ENCODE data around the gene CLEC14A. TPM values are rescaled to one million over a fixed set of nuclear protein-coding genes. Genes with fewer than 3 reads are reported as not detected.

The CLEC14A gene, protein sequence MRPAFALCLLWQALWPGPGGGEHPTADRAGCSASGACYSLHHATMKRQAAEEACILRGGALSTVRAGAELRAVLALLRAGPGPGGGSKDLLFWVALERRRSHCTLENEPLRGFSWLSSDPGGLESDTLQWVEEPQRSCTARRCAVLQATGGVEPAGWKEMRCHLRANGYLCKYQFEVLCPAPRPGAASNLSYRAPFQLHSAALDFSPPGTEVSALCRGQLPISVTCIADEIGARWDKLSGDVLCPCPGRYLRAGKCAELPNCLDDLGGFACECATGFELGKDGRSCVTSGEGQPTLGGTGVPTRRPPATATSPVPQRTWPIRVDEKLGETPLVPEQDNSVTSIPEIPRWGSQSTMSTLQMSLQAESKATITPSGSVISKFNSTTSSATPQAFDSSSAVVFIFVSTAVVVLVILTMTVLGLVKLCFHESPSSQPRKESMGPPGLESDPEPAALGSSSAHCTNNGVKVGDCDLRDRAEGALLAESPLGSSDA
- 57.4 and 60.1 TPM in 2 replicates for total RNA-seq

DNA sequence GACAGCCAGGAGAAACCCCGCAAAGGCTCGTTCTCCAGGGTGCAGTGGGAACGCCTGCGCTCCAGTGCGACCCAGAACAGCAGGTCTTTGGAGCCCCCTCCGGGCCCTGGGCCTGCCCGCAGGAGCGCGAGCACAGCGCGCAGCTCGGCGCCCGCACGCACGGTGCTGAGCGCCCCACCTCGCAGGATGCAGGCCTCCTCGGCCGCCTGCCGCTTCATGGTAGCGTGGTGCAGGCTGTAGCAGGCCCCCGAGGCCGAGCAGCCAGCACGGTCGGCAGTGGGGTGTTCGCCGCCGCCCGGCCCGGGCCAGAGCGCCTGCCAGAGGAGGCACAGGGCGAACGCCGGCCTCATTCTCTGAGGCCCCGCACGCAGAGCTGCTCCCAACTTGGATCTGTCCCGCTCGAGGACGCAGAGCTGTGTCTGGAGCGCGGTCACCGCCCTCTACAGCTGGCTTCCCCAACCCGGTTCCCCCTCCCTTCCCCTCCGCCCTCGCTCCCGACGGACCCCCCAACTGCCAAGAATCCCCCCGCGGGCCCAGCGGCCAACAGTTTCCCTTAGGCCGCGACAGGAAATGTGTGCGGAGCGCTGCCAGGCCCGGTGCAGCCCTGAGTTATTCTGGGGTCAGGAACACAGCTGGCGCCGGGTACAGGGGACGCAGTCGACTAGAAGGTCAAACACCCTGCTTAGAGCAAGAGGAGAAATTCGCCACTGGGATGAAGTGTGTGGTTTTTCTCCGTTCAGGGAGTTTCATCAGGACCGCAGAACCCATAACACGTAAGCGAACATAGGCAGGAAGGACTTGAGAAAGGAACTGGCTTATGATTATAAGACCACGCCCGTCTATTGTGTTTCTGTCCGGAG lies at the start of gene CLEC14A:
TSS of gene CLEC14A (minus strand) at position 421 of the 860 bp plus-strand sequence. CDS start at position 350, 71 bp downstream.

DNA sequence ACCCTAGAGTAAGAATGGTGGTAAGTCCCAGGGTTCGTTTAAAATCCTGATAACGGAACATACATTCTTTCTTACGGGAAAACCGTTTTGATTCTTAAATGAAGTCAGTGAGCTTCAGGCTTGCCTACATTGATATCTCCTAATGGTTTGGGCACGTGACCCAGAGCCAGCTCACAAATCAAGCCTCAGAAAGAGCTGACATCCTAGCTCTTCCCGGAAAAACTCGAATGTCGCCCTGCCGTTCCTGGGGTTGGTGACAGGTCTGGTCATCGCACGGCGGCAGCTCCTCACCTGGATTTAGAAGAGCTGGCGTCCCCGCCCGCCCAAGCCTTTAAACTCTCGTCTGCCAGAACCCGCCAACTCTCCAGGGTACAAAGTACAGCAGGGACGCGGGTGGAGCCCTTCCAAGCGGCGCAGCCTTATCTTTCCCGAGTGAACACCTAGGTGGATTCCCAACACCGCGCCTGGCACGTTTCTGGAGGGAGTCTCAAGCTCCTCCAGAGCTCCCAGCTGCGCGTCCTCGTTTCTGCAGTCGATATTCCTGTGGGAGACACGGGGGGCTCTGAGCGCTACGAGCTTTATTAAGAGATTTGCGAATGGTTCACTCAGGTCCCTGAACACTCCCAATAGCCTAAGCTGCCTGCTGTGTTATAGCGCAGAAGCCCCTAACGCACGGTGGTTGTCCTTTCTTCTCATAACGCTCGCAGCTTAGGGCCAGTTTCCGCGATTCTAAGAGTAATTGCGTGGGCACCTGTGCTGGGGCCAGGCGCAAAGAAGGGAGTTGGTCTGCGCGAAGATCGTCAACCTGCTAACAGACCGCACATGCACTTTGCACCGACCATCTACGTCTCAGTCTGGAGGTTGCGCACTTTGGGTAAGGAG lies 47.9 kb downstream of the CLEC14A start, which contains the start of gene SSTR1:
TSS of gene SSTR1 (plus strand) at position 169 of the 882 bp plus-strand sequence. CDS start 1,486 bp downstream, outside the sequence.

Other genes starting within 250 kb of the CLEC14A start
- 0.73 and 1.7 TPM in 2 replicates for gene SSTR1, start 48.2 kb downstream of the CLEC14A start, total RNA-seq

Measured in cardiac ventricle fibroblast (primary cell).